ENCODE measurements around the gene CNIH1. TPM values are rescaled to one million over a fixed set of nuclear protein-coding genes. Genes with fewer than 3 reads are reported as not detected.
"Not testable (repeated sequence)": the region's sequence is repeated elsewhere in the genome, so short reads cannot be mapped to it uniquely, and the experiment has no call there.

CNIH1 gene
- total RNA-seq, 4 donors from 2014 or later = 73.4 to 176 (median 136) TPM

DNA sequence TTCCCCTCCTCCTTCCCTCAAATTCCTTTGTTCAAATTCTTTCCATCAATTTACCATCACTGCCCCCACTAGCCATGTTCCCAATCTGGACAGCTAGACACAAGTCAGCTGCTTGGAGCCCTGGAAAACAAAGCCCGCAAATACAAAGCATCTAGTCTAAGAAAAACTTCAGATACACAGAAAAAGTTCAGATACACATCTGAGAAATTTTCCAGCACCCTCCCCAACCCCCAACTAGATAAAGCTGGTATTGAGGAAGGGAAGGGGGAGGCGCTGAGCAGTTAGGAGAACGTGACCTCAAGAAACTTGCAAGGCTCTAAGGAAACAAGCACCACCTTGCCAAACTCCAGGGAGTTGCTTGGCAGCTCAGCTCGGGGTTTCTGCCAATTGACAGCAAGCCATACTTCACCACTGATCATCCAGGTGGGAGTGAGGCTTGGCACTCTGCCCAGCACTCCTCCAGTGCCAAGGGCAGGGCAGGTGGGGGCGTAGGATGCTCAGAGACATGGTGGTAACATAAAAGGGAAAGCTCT is 5.1 kb upstream of the CNIH1 start:
- no peaks in the 10 kb centered on the region for H3K9me3 ChIP-seq
- no peak for TF ChIP-seq POLR2A (IDR thresholded peaks at IDR 0.05)
- TF ChIP-seq, protein P1, sequence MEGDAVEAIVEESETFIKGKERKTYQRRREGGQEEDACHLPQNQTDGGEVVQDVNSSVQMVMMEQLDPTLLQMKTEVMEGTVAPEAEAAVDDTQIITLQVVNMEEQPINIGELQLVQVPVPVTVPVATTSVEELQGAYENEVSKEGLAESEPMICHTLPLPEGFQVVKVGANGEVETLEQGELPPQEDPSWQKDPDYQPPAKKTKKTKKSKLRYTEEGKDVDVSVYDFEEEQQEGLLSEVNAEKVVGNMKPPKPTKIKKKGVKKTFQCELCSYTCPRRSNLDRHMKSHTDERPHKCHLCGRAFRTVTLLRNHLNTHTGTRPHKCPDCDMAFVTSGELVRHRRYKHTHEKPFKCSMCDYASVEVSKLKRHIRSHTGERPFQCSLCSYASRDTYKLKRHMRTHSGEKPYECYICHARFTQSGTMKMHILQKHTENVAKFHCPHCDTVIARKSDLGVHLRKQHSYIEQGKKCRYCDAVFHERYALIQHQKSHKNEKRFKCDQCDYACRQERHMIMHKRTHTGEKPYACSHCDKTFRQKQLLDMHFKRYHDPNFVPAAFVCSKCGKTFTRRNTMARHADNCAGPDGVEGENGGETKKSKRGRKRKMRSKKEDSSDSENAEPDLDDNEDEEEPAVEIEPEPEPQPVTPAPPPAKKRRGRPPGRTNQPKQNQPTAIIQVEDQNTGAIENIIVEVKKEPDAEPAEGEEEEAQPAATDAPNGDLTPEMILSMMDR (IDR thresholded peaks at IDR 0.05 in 4 of 5, conservative IDR thresholded peaks at IDR 0.05 in 1 of 5) = no peak
- intact Hi-C loops (cut with DNase I; ENCODE audit: low total_unique reads) (no loop called here), in situ Hi-C loops (cut with MboI; ENCODE audit: low sequenced_read_pairs in 4 of 4) (no loop called here)
- DNase-seq (no peak), ATAC-seq (no peak)
- peaks cover 6% of the 10 kb centered on the region in 2 donors for H3K4me1 ChIP-seq
- H3K4me3 ChIP-seq = no peak overlapping the region
- H3K27ac ChIP-seq = no peak overlapping the region
- no peaks in the 10 kb centered on the region for H3K27me3 ChIP-seq
- no peaks in the 10 kb centered on the region for H3K36me3 ChIP-seq

DNA sequence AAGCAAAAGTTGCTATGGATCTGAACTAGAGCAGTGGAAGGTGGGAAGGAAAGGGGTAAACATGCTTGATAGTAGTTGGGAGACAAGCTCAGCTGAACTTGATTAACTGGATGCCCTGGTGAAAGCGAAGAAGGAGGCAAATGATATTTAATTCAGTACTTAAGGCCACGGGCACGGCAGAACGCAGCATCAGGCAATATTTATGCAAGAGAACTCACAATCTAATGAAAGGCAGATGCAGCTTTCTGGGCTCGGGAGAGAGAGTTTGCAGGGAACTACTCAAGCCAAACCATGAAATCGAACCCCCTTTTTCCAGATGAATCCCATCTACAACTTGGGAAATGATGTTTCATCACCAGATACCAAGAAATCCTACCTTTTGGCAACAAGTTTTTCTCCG is 3.5 kb upstream of the CNIH1 start:
- in situ Hi-C loops (cut with MboI; ENCODE audit: low sequenced_read_pairs in 4 of 4) (no loop called here), intact Hi-C loops (cut with DNase I; ENCODE audit: low total_unique reads) (no loop called here)
- peaks cover 13 to 15% of the 10 kb centered on the region in 2 donors for H3K4me1 ChIP-seq
- H3K27me3 ChIP-seq = no peaks in the 10 kb centered on the region
- H3K9me3 ChIP-seq = no peaks in the 10 kb centered on the region
- TF ChIP-seq POLR2A (IDR thresholded peaks at IDR 0.05) = no peak
- TF ChIP-seq, protein P1 (IDR thresholded peaks at IDR 0.05 in 4 of 5, conservative IDR thresholded peaks at IDR 0.05 in 1 of 5) = no peak
- ATAC-seq (no peak), DNase-seq (no peak)
- no peaks in the 10 kb centered on the region for H3K36me3 ChIP-seq
- no peak overlapping the region for H3K27ac ChIP-seq
- H3K4me3 ChIP-seq = no peak overlapping the region

DNA sequence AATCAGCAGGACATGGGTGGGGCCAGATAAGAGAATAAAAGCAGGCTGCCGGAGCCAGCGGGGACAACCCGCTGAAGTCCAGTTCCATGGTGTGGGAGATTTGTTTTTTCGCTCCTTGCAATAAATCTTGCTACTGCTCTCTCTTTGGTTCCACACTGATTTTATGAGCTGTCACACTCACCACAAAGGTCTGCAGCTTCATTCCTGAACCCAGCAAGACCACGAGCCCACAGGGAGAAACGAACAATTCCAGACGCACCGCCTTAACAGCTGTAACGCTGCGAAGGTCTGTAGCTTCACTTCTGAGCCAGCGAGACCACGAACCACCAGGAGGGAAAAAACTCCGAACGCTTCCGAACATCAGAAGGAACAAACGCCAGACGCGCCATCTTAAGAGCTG is 2.8 kb upstream of the CNIH1 start:
- Histone ChIP-seq H3K27ac (no peak overlapping the region), H3K9me3 (no peaks in the 10 kb centered on the region), H3K4me3 (no peak overlapping the region), H3K36me3 (no peaks in the 10 kb centered on the region), H3K27me3 (no peaks in the 10 kb centered on the region), H3K4me1 (peaks cover 13 to 15% of the 10 kb centered on the region in 2 donors)
- DNase-seq (no peak), ATAC-seq (no peak)
- in situ Hi-C loops (cut with MboI; ENCODE audit: low sequenced_read_pairs in 4 of 4) (no loop called here), intact Hi-C loops (cut with DNase I; ENCODE audit: low total_unique reads) (no loop called here)
- no peak for TF ChIP-seq POLR2A (IDR thresholded peaks at IDR 0.05)
- TF ChIP-seq, protein P1 (IDR thresholded peaks at IDR 0.05 in 4 of 5, conservative IDR thresholded peaks at IDR 0.05 in 1 of 5) = no peak

DNA sequence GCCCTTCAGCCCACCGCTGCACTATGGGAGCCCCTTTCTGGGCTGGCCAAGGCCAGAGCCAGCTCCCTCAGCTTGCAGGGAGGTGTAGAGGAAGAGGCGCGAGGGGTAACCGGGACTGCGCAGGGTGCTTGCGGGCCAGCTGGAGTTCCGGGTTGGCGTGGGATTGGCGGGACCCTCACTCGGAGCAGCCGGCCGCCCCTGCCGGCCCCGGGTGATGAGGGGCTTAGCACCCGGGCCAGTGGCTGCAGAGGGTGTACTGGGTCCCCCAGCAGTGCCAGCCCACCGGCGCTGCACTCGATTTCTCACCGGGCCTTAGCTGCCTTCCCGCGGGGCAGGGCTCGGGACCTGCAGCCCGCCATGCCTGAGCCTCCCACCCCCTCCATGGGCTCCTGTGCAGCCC is 1.8 kb upstream of the CNIH1 start:
- intact Hi-C loops (cut with DNase I; ENCODE audit: low total_unique reads); in situ Hi-C loops (cut with MboI; ENCODE audit: low sequenced_read_pairs in 4 of 4); H3K9me3 ChIP-seq; DNase-seq; H3K36me3 ChIP-seq; ATAC-seq; H3K4me3 ChIP-seq; H3K27me3 ChIP-seq; H3K27ac ChIP-seq: not testable (repeated sequence)
- H3K4me1 ChIP-seq = peaks cover 13 to 21% of the 10 kb centered on the region in 2 donors

DNA sequence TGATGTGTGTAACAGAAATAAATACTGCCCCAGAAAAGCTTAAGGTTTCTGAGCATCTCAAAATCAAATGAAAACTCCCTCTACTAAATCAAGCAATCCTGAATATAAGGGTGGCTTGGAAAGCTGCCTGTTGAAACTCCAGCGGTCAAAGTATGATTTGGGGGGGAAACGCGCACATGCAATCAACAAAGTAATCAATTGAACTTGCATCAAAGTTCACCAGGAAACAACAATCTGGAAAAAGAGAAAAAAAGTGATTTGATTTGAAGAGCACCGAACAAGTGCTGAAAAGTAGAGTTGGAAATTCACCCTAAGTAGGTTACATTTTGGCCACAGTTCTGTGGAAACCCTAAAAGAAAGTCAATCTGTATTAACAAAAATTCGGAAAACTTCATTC is 700 bp downstream of the CNIH1 start:
- Histone ChIP-seq H3K4me3 (peak overlapping the region; percentile 64 to 70 (median 66)), H3K27me3 (no peaks in the 10 kb centered on the region), H3K4me1 (peaks cover 13 to 29% of the 10 kb centered on the region in 2 donors), H3K9me3 (no peaks in the 10 kb centered on the region), H3K27ac (peak overlapping the region; percentile 73 to 88 (median 80)), H3K36me3 (no peaks in the 10 kb centered on the region)
- TF ChIP-seq, protein P1 (IDR thresholded peaks at IDR 0.05 in 4 of 5, conservative IDR thresholded peaks at IDR 0.05 in 1 of 5) = no peak
- TF ChIP-seq POLR2A (IDR thresholded peaks at IDR 0.05) = no peak
- in situ Hi-C loops (cut with MboI; ENCODE audit: low sequenced_read_pairs in 4 of 4) (no loop called here), intact Hi-C loops (cut with DNase I; ENCODE audit: low total_unique reads) (loop anchor here (2.0 kb wide), 1 partner anchor 48 kb away; the partner anchor contains the start of gene GMFB)
- ATAC-seq (no peak), DNase-seq (no peak)
